NCI-H748 treated with DMSO at 0.1 percent for 48 hours (cell line): ENCODE measurements around the gene CYP4A11.
"Not testable (repeated sequence)": the region's sequence is repeated elsewhere in the genome, so short reads cannot be mapped to it uniquely, and the experiment has no call there.

ENCODE experiments used
- DNase-seq: peaks from one replicate; lab custom pipeline; 2025; lab: John Stamatoyannopoulos, UW

The CYP4A11 gene

GRCh38 chr1:46927249-46927835, 13.9 kb downstream of the CYP4A11 start:
- DNase-seq = no peak

- DNase-seq = no peak
Observed at GRCh38 chr1:46910790-46911189, 30.5 kb downstream of the CYP4A11 start.

- no peak for DNase-seq
Observed at GRCh38 chr1:46903481-46903880, 37.8 kb downstream of the CYP4A11 start.

DNA sequence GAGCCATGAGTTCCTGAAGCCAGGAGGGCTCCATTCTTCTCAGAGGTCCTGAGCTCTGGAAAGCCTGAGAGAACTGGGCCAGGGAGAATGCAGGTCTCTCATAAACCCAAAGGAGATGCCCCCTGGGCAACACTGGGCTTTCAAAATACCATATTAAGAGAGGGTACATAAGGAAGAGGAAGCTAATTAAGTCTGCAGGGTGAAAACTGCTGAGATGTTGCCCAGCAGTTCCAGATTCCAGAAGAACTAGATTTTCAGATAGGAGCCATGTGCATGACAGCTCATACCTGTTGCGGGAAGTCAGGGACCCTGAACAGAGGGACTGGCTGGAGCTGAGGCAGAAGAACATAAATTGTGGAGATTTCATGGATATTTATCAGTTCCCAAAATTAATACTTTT, 40.9 kb downstream of the CYP4A11 start:
- no peak for DNase-seq

DNA sequence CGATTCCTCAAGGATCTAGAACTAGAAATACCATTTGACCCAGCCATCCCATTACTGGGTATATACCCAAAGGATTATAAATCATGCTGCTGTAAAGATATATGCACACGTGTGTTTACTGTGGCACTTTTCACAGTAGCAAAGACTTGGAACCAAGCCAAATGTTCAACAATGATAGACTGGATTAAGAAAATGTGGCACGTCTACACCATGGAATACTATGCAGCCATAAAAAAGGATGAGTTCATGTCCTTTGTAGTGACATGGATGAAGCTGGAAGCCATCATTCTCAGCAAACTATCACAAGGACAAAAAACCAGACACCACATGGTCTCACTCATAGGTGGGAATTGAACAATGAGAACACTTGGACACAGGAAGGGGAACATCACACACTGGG, 59.6 kb downstream of the CYP4A11 start:
- not testable (repeated sequence) for DNase-seq
